Prostate gland (tissue), 2 donors: ENCODE results near the gene NPTX1. TPM values are rescaled to one million over a fixed set of nuclear protein-coding genes. Genes with fewer than 3 reads are reported as not detected.

Experiments used
- DNase-seq: peaks from one replicate; pipeline ENCODE4 v3.0.0-alpha.2; 2019; ENCODE audit warnings: low spot score
- H3K27ac ChIP-seq, 2 donors: fragments of 200-600 bp; sonication (generic); 2 replicates each; pipeline ENCODE4 v1.5.1; 2017 to 2019
- H3K27me3 ChIP-seq: fragments of 200-600 bp; sonication (generic); replicated peaks from 2 replicates; pipeline ENCODE4 v1.5.1; 2019; ENCODE audit not compliant: insufficient read depth
- H3K36me3 ChIP-seq, 2 donors: fragments of 200-600 bp; sonication (generic); 1 replicate in 1 of 2; 2 replicates in 1 of 2; pipeline versions ENCODE4 v1.5.1 to v1.8.1; 2017 to 2019
- H3K4me1 ChIP-seq: fragments of 200-600 bp; sonication (generic); replicated peaks from 2 replicates; pipeline ENCODE4 v1.5.1; 2019
- H3K4me3 ChIP-seq, 2 donors: fragments of 200-600 bp; sonication (generic); 2 replicates each; pipeline ENCODE4 v1.5.1; 2017 to 2019
- H3K9me3 ChIP-seq: fragments of 200-600 bp; sonication (generic); 2 replicates; pipeline ENCODE4 v1.5.1; 2017
- CTCF ChIP-seq, 4 experiments: fragments of 200-600 bp in 2 of 4; fragments of 450-650 bp in 2 of 4; sonication (generic) in 2 of 4; IDR thresholded peaks; 1 replicate in 3 of 4; 2 replicates in 1 of 4; pipeline ENCODE4 v1.5.1; 2016 to 2019; ENCODE audit warnings: antibody characterized with exemption in 4 of 4, mild to moderate bottlenecking in 2 of 4, moderate library complexity in 2 of 4
- POLR2A ChIP-seq: fragments of 450-650 bp; IDR thresholded peaks from one replicate; pipeline ENCODE4 v1.6.1; 2016; ENCODE audit warnings: antibody characterized with exemption, mild to moderate bottlenecking
- POLR2AphosphoS5 ChIP-seq: sonication (generic); formaldehyde crosslinking; IDR thresholded peaks from one replicate; pipeline ENCODE4 v1.6.1; 2017; ENCODE audit warnings: antibody characterized with exemption
- WGBS: methylation state at CpG from one replicate; pipeline ENCODE4 v1.1.5; 2018; 5-methylcytosine and 5-hydroxymethylcytosine counted together
- intact Hi-C: fragments of 100-400 bp; cut with DNase I; formaldehyde crosslinking; loops from one replicate; pipeline ENCODE4 v1.14.2; 2022
- microRNA-seq: library from miRNA; unstranded; fragments of <30 nt; microRNA quantifications from one replicate; pipeline ENCODE4, GENCODE V29; 2016
- small RNA-seq, 2 donors: library from RNA; depleted of rRNA; stranded (forward); fragments of <200 nt; gene quantifications; one replicate each; pipeline ENCODE3, GENCODE V24; 2016
- total RNA-seq, 2 donors: library from RNA; depleted of rRNA; stranded (reverse); fragments of >200 nt; gene quantifications; one replicate each; pipeline ENCODE4 v1.1.0, GENCODE V29; 2016

The NPTX1 gene
- total RNA-seq, 2 donors from 2014 or later: 0.34 to 0.73 TPM

- H3K4me3 ChIP-seq: no peak overlapping the region
- no peaks in the 10 kb centered on the region for H3K36me3 ChIP-seq
- DNase-seq: no peak
- intact Hi-C loops: no loop called here
- 81% methylated on average over 18 of the region's 18 CpGs for WGBS
- H3K27ac ChIP-seq: no peak overlapping the region
- no peaks in the 10 kb centered on the region for H3K4me1 ChIP-seq
- TF ChIP-seq CTCF (IDR thresholded peaks at IDR 0.05): no peak
- no peak for TF ChIP-seq POLR2AphosphoS5
- no peak for TF ChIP-seq POLR2A
- H3K27me3 ChIP-seq: no peaks in the 10 kb centered on the region
- no peaks in the 10 kb centered on the region for H3K9me3 ChIP-seq
Observed at GRCh38 chr17:80422276-80422675, 54.1 kb downstream of the NPTX1 start.

GRCh38 chr17:80421381-80422090 is 54.9 kb downstream of the NPTX1 start:
- DNase-seq: no peak
- TF ChIP-seq POLR2AphosphoS5 (no peak), POLR2A (no peak), CTCF (IDR thresholded peaks at IDR 0.05) (no peak)
- Histone ChIP-seq H3K9me3 (no peaks in the 10 kb centered on the region), H3K4me3 (no peak overlapping the region), H3K27me3 (no peaks in the 10 kb centered on the region), H3K27ac (no peak overlapping the region), H3K36me3 (no peaks in the 10 kb centered on the region), H3K4me1 (no peaks in the 10 kb centered on the region)
- WGBS: 75% methylated on average over 20 of the region's 20 CpGs
- intact Hi-C loops: no loop called here

- no peak for TF ChIP-seq POLR2A
- TF ChIP-seq POLR2AphosphoS5: no peak
- TF ChIP-seq CTCF (IDR thresholded peaks at IDR 0.05): no peak
- intact Hi-C loops: no loop called here
- Histone ChIP-seq H3K36me3 (no peaks in the 10 kb centered on the region), H3K4me3 (no peak overlapping the region), H3K9me3 (no peaks in the 10 kb centered on the region), H3K27ac (no peak overlapping the region), H3K4me1 (no peaks in the 10 kb centered on the region), H3K27me3 (no peaks in the 10 kb centered on the region)
- no peak for DNase-seq
- 86% methylated on average over 11 of the region's 11 CpGs for WGBS
Observed at GRCh38 chr17:80419255-80419654, 57.2 kb downstream of the NPTX1 start.

- WGBS: 94% methylated on average over 11 of the region's 11 CpGs
- Histone ChIP-seq H3K36me3 (no peaks in the 10 kb centered on the region), H3K4me3 (no peak overlapping the region), H3K27me3 (no peaks in the 10 kb centered on the region), H3K4me1 (peaks cover 5% of the 10 kb centered on the region), H3K9me3 (no peaks in the 10 kb centered on the region), H3K27ac (no peak overlapping the region)
- no peak for TF ChIP-seq CTCF (IDR thresholded peaks at IDR 0.05)
- no peak for TF ChIP-seq POLR2AphosphoS5
- no peak for TF ChIP-seq POLR2A
- intact Hi-C loops: no loop called here
- no peak for DNase-seq
Observed at GRCh38 chr17:80418589-80418988, 57.8 kb downstream of the NPTX1 start.

Small RNA genes lying within 50 kb of the gene (microRNA-seq; reads per million reads assigned to microRNA genes)
- 0.25 reads per million for gene MIR4730

Small RNA genes lying within 50 kb of the gene (small RNA-seq; reads per million reads assigned to genes)
- gene AC120024.2 (0 to 0.20 reads per million in 2 donors), gene AC120024.3 (0 reads per million in 2 donors), gene MIR4730 (0 to 0.10 reads per million in 2 donors)

Other genes starting within 250 kb of the NPTX1 start
- 100 to 1,000 TPM in 1 of 2 donors, 10 to 100 TPM in 1; 57.7 to 112 TPM for gene RNF213, start 215.8 kb downstream of the NPTX1 start, total RNA-seq
- 10 to 100 TPM; 17.0 to 36.9 TPM for gene ENDOV, start 61.4 kb downstream of the NPTX1 start, total RNA-seq
- 10 to 100 TPM; 30.3 to 62.5 TPM for gene RPTOR, start 68.2 kb upstream of the NPTX1 start, total RNA-seq